Measurements from ENCODE around the gene TEKT5. TPM values are rescaled to one million over a fixed set of nuclear protein-coding genes. Genes with fewer than 3 reads are reported as not detected.

Gene TEKT5
- total and polyA plus RNA-seq, 2 experiments from 2014 or later = not detected

DNA sequence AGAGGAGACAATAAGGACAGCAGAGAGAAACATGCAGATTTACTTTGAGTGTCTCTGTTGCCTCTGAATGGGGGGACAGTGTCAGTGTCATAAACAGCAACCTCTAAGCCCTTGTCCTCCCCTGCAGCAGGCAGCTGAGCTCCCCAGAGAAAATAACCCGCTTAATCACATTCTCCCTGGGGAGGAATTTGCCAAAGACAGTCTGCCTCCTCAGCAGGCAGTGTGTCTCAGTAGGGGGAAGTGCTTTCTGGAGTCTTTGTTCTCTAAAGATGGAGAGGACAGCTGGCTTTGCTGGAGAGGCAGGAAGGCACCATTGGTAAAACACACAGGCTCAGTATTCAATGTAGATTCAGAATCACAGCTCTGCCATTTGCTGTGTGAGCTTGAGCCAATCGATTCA is 16.1 kb downstream of the TEKT5 start:
- Histone ChIP-seq H3K27me3 (replicated peaks; ENCODE audit: insufficient read depth) (no peaks in the 10 kb centered on the region), H3K9me3 (ENCODE audit: low read depth) (no peaks in the 10 kb centered on the region), H3K79me2 (ENCODE audit: insufficient read depth) (no peaks in the 10 kb centered on the region), H3K4me3 (no peak overlapping the region), H3K27ac (no peak overlapping the region), H3K36me3 (ENCODE audit: low read depth) (no peaks in the 10 kb centered on the region), H2AFZ (no peak overlapping the region), H3K4me2 (ENCODE audit: unreplicated experiment) (no peak overlapping the region), H3K9ac (no peak overlapping the region), H3K9me2 (ENCODE audit: insufficient read depth) (no peaks in the 10 kb centered on the region), H3K4me1 (ENCODE audit: insufficient read depth) (no peaks in the 10 kb centered on the region), H3F3A (ENCODE audit: insufficient read depth) (no peaks in the 10 kb centered on the region), H4K20me1 (ENCODE audit: insufficient read depth) (no peaks in the 10 kb centered on the region)
- DNase-seq = no peak
- in situ Hi-C loops (cut with MboI) = no loop called here
- WGBS, 2 experiments (ENCODE audit: low coverage in 1 of 2, low lambda C conversion rate in 2 of 2, missing lambda C conversion rate in 2 of 2) = 41 to 44% methylated on average over 2 of the region's 2 CpGs
- no peak for TF ChIP-seq EZH2phosphoT487 (IDR thresholded peaks at IDR 0.05; ENCODE audit: insufficient read depth, low read depth)
- TF ChIP-seq EZH2 (IDR thresholded peaks at IDR 0.05; ENCODE audit: insufficient read depth, poor library complexity, severe bottlenecking) = no peak

DNA sequence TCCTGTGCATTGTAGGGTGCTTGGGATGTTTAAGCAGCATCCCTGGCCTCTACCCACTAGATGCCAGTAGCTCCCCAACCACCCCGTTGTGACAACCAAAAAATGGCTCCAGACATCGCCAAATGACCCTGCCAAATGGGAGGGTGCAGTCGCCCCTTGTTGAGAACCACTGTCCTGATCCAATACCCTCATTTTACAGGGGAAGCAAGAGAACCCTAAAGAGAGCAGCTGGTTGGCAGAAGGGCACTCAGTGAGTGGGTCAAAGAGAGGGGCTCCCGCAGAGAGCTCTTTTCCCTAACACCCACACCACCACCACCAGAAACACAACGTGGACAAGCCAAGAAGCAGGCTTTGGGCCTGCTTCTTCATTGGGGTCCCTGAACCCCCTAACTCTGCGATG is 18.4 kb downstream of the TEKT5 start:
- H4K20me1 ChIP-seq (ENCODE audit: insufficient read depth) = no peaks in the 10 kb centered on the region
- no peaks in the 10 kb centered on the region for H3F3A ChIP-seq (ENCODE audit: insufficient read depth)
- H3K9ac ChIP-seq = no peak overlapping the region
- in situ Hi-C loops (cut with MboI) = no loop called here
- DNase-seq = no peak
- H3K4me1 ChIP-seq (ENCODE audit: insufficient read depth) = no peaks in the 10 kb centered on the region
- H3K9me2 ChIP-seq (ENCODE audit: insufficient read depth) = no peaks in the 10 kb centered on the region
- no peak overlapping the region for H2AFZ ChIP-seq
- no peaks in the 10 kb centered on the region for H3K36me3 ChIP-seq (ENCODE audit: low read depth)
- H3K79me2 ChIP-seq (ENCODE audit: insufficient read depth) = no peaks in the 10 kb centered on the region
- H3K27me3 ChIP-seq (replicated peaks; ENCODE audit: insufficient read depth) = no peaks in the 10 kb centered on the region
- TF ChIP-seq EZH2phosphoT487 (IDR thresholded peaks at IDR 0.05; ENCODE audit: insufficient read depth, low read depth) (no peak), EZH2 (IDR thresholded peaks at IDR 0.05; ENCODE audit: insufficient read depth, poor library complexity, severe bottlenecking) (no peak)
- no peak overlapping the region for H3K4me3 ChIP-seq
- 54 to 55% methylated on average over 6 of the region's 6 CpGs for WGBS, 2 experiments (ENCODE audit: low coverage in 1 of 2, low lambda C conversion rate in 2 of 2, missing lambda C conversion rate in 2 of 2)
- H3K27ac ChIP-seq = no peak overlapping the region
- no peak overlapping the region for H3K4me2 ChIP-seq (ENCODE audit: unreplicated experiment)
- no peaks in the 10 kb centered on the region for H3K9me3 ChIP-seq (ENCODE audit: low read depth)

DNA sequence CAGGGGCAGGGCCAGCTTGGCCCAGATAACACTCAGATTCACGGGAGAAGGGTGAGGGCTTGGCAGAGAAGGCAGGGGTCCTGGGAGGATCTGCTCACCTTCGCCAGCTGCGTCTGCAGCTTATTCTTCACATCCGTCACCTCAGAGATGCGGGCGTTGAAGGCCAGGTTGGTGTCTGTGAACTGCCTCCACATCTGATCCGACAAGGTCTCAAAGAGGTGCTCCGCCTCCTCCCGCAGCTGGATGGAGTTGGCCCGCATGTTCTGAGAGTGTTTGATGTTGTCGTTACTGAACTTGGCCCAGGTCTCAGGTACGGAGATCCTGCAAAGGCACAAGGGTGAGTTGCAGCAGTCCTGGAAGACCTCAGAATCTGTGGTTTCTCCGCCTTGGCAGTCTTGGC is 18.9 kb downstream of the TEKT5 start:
- Histone ChIP-seq H3K4me3 (no peak overlapping the region), H3K27ac (no peak overlapping the region), H3K4me1 (ENCODE audit: insufficient read depth) (no peaks in the 10 kb centered on the region), H3K9me2 (ENCODE audit: insufficient read depth) (no peaks in the 10 kb centered on the region), H3F3A (ENCODE audit: insufficient read depth) (no peaks in the 10 kb centered on the region), H3K9ac (no peak overlapping the region), H4K20me1 (ENCODE audit: insufficient read depth) (no peaks in the 10 kb centered on the region), H3K36me3 (ENCODE audit: low read depth) (no peaks in the 10 kb centered on the region), H3K79me2 (ENCODE audit: insufficient read depth) (no peaks in the 10 kb centered on the region), H2AFZ (no peak overlapping the region), H3K27me3 (replicated peaks; ENCODE audit: insufficient read depth) (no peaks in the 10 kb centered on the region), H3K4me2 (ENCODE audit: unreplicated experiment) (no peak overlapping the region), H3K9me3 (ENCODE audit: low read depth) (no peaks in the 10 kb centered on the region)
- in situ Hi-C loops (cut with MboI) = no loop called here
- no peak for DNase-seq
- no peak for TF ChIP-seq EZH2phosphoT487 (IDR thresholded peaks at IDR 0.05; ENCODE audit: insufficient read depth, low read depth)
- TF ChIP-seq EZH2 (IDR thresholded peaks at IDR 0.05; ENCODE audit: insufficient read depth, poor library complexity, severe bottlenecking) = no peak
- WGBS, 2 experiments (ENCODE audit: low coverage in 1 of 2, low lambda C conversion rate in 2 of 2, missing lambda C conversion rate in 2 of 2) = 68 to 70% methylated on average over 13 of the region's 13 CpGs

DNA sequence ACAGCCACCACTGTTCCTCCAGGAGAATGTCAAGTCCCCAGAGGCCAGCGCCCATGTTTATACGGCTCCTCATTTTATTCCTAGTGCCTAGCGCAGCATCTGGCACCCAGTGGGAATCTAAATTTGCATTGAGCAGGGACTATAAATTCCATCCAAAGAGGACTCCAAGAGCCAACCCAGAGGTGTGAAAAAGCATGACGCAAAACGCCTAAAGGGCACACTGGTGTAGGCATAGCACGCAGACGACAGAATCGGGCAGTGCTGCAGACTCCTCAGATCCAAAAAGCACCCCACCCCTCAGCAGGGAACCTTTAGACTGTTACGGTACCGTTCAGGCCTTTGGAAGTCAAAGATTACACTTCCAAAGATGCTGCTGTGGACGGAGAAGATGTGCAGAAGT is 19.5 kb downstream of the TEKT5 start:
- Histone ChIP-seq H3K4me3 (no peak overlapping the region), H2AFZ (no peak overlapping the region), H3K27me3 (replicated peaks; ENCODE audit: insufficient read depth) (no peaks in the 10 kb centered on the region), H3K36me3 (ENCODE audit: low read depth) (no peaks in the 10 kb centered on the region), H3K9me3 (ENCODE audit: low read depth) (no peaks in the 10 kb centered on the region), H4K20me1 (ENCODE audit: insufficient read depth) (no peaks in the 10 kb centered on the region), H3K79me2 (ENCODE audit: insufficient read depth) (no peaks in the 10 kb centered on the region), H3K4me1 (ENCODE audit: insufficient read depth) (no peaks in the 10 kb centered on the region), H3K4me2 (ENCODE audit: unreplicated experiment) (no peak overlapping the region), H3K27ac (no peak overlapping the region), H3F3A (ENCODE audit: insufficient read depth) (no peaks in the 10 kb centered on the region), H3K9me2 (ENCODE audit: insufficient read depth) (no peaks in the 10 kb centered on the region), H3K9ac (no peak overlapping the region)
- DNase-seq = no peak
- no peak for TF ChIP-seq EZH2 (IDR thresholded peaks at IDR 0.05; ENCODE audit: insufficient read depth, poor library complexity, severe bottlenecking)
- no peak for TF ChIP-seq EZH2phosphoT487 (IDR thresholded peaks at IDR 0.05; ENCODE audit: insufficient read depth, low read depth)
- WGBS, 2 experiments (ENCODE audit: low coverage in 1 of 2, low lambda C conversion rate in 2 of 2, missing lambda C conversion rate in 2 of 2) = 71 to 72% methylated on average over 11 of the region's 11 CpGs
- in situ Hi-C loops (cut with MboI) = no loop called here

DNA sequence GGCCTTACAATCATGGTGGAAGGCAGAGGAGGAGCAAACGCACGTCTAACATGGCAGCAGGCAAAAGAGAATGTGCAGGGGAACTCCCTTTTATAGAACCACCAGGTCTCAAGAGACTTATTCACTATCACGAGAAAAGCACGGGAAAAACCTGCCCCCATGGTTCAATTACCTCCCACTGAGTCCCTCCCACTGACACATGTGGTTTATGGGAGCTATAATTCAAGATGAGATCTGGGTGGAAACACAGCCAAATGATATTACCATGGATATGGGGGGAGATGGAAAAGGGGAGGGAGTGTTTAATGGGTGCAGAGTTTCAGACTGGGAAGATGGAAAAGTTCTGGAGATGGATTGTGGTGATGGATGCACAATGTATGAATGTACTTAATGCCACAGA is 23.0 kb downstream of the TEKT5 start:
- Histone ChIP-seq H2AFZ (no peak overlapping the region), H3K9ac (no peak overlapping the region), H3K9me2 (ENCODE audit: insufficient read depth) (no peaks in the 10 kb centered on the region), H3K4me3 (no peak overlapping the region), H3K27ac (no peak overlapping the region), H3K4me2 (ENCODE audit: unreplicated experiment) (no peak overlapping the region), H3K27me3 (replicated peaks; ENCODE audit: insufficient read depth) (no peaks in the 10 kb centered on the region), H3F3A (ENCODE audit: insufficient read depth) (no peaks in the 10 kb centered on the region), H3K79me2 (ENCODE audit: insufficient read depth) (no peaks in the 10 kb centered on the region), H3K9me3 (ENCODE audit: low read depth) (no peaks in the 10 kb centered on the region), H4K20me1 (ENCODE audit: insufficient read depth) (no peaks in the 10 kb centered on the region), H3K36me3 (ENCODE audit: low read depth) (no peaks in the 10 kb centered on the region), H3K4me1 (ENCODE audit: insufficient read depth) (no peaks in the 10 kb centered on the region)
- in situ Hi-C loops (cut with MboI) = no loop called here
- DNase-seq = no peak
- TF ChIP-seq EZH2phosphoT487 (IDR thresholded peaks at IDR 0.05; ENCODE audit: insufficient read depth, low read depth) (no peak), EZH2 (IDR thresholded peaks at IDR 0.05; ENCODE audit: insufficient read depth, poor library complexity, severe bottlenecking) (no peak)
- WGBS, 2 experiments (ENCODE audit: low coverage in 1 of 2, low lambda C conversion rate in 2 of 2, missing lambda C conversion rate in 2 of 2) = 48 to 53% methylated on average over 4 of the region's 4 CpGs
